Omental fat pad (tissue), 4 donors: ENCODE measurements around the gene FBXO21. TPM values are rescaled to one million over a fixed set of nuclear protein-coding genes. Genes with fewer than 3 reads are reported as not detected.

Source experiments
- ATAC-seq: fragments of 150-250 bp; one replicate; pipeline ENCODE4 v1.9.1; 2016; ENCODE audit warnings: mild to moderate bottlenecking, moderate library complexity; ENCODE audit not compliant: low FRiP score
- DNase-seq: peaks from one replicate; pipeline ENCODE4 v3.0.0-alpha.2; 2019; ENCODE audit warnings: low spot score
- total RNA-seq, 4 donors: library from RNA; depleted of rRNA; stranded (reverse); fragments of >200 nt; gene quantifications; one replicate each; pipeline ENCODE4 v1.1.0, GENCODE V29; 2016
- TF ChIP-seq, protein P1 (sequence below), 3 donors: fragments of 450-650 bp; IDR thresholded peaks; one replicate each; pipeline ENCODE4 v1.5.1; 2016 to 2017; ENCODE audit warnings: antibody characterized with exemption in 3 of 3, mild to moderate bottlenecking in 3 of 3, moderate library complexity in 2 of 3

Gene FBXO21, protein sequence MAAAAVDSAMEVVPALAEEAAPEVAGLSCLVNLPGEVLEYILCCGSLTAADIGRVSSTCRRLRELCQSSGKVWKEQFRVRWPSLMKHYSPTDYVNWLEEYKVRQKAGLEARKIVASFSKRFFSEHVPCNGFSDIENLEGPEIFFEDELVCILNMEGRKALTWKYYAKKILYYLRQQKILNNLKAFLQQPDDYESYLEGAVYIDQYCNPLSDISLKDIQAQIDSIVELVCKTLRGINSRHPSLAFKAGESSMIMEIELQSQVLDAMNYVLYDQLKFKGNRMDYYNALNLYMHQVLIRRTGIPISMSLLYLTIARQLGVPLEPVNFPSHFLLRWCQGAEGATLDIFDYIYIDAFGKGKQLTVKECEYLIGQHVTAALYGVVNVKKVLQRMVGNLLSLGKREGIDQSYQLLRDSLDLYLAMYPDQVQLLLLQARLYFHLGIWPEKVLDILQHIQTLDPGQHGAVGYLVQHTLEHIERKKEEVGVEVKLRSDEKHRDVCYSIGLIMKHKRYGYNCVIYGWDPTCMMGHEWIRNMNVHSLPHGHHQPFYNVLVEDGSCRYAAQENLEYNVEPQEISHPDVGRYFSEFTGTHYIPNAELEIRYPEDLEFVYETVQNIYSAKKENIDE
- 10 to 100 TPM; 45.0 to 74.2 (median 62.2) TPM for total RNA-seq

DNA sequence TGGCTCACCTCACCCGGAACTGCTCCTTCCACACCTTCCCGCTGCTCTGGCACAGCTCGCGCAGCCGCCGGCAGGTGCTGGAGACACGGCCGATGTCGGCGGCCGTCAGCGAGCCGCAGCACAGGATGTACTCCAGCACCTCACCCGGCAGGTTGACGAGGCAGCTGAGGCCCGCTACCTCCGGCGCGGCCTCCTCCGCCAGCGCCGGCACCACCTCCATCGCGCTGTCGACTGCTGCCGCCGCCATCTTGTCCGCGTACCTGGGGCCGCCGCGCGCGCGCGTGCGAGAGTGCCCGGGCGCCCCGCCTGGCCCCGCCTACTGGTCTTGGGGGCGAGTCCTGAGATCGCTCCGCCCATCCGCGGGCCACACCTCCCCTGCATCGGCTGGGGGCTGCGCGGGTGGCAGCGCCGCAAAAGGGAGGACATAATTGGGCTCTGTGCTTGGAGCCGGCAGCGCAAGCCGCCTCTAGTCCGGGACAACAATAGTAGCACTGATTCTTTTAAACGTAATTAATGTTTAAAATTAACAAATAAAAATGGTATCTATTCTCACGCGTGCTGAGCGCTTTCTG lies at the start of gene FBXO21:
FBXO21 (minus strand) TSS at position 261 of the 572 bp plus-strand sequence; CDS start at position 247, 14 bp downstream.
- ATAC-seq, result peak; percentile 94
- TF ChIP-seq, protein P1, sequence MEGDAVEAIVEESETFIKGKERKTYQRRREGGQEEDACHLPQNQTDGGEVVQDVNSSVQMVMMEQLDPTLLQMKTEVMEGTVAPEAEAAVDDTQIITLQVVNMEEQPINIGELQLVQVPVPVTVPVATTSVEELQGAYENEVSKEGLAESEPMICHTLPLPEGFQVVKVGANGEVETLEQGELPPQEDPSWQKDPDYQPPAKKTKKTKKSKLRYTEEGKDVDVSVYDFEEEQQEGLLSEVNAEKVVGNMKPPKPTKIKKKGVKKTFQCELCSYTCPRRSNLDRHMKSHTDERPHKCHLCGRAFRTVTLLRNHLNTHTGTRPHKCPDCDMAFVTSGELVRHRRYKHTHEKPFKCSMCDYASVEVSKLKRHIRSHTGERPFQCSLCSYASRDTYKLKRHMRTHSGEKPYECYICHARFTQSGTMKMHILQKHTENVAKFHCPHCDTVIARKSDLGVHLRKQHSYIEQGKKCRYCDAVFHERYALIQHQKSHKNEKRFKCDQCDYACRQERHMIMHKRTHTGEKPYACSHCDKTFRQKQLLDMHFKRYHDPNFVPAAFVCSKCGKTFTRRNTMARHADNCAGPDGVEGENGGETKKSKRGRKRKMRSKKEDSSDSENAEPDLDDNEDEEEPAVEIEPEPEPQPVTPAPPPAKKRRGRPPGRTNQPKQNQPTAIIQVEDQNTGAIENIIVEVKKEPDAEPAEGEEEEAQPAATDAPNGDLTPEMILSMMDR (IDR thresholded peaks at IDR 0.05), result no peak
- peak; percentile 71 for DNase-seq

DNA sequence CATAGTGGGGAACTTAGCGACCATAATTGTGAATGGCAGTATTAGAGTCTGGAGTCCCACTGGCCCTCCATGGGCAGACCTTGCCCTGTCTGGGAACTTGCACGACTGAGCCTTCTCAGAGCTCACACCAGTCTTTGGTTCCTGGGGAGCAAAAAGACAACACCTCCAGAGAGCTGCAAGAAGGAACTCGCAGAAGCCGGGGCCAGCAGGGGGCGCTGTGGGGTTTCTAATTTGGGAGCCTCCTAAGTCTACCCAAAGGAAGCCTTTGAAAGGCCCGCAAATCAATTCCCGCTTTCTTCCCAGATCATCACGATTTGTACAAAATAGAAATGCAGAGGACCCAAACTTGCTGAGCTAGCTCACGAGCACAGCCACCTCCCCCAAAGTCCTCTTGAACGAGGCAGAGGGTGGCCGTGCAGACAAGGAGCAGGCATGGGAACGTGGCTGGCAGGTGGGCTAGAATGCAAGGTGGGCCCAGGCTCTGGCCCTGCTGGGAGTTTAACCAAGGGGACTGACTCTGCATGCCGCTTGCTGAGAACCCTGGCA lies 46.3 kb upstream of the FBXO21 start:
- ATAC-seq (no peak), DNase-seq (peak; percentile 85)
- TF ChIP-seq, protein P1 (IDR thresholded peaks at IDR 0.05), result no peak

DNA sequence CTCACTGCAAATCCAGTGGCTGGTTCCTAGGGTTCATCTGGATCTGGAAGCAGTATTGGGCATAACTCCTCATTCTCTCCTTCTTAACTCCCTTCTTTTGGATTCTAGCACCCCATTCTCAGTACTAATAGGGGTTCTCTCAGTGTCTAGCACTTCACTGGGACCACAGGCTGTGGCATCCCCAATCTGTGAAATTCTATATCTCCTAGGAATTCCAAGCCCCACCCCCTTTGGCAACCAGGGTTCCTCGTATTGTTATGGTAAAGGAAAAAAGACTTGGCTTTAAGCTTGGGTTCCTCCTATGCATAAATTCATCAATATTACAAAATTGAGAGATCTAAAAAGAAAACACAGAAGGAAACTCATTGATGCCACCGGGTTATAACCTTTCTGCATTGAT lies 45.0 kb upstream of the FBXO21 start:
- TF ChIP-seq, protein P1 (IDR thresholded peaks at IDR 0.05), result no peak
- ATAC-seq (no peak), DNase-seq (no peak)

DNA sequence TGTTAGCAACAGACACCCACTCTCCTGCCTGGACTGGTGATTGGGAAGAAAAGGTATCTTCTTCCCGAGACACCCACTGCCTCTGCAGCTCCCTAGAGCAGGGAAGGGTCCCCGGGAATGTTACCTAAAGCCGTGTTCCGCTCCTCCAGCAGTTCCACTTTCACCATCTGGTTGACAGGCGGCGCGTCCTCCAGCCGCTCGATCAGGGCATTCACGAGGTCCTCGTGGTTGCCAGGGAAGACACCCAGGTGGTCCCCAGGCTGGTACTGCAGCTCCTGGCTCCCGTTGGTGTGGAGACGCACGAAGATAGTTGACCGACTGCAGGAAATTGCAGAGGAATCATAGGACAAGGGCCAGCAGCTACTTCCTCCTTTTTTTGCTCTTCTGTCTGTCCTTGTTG lies 44.2 kb upstream of the FBXO21 start:
- ATAC-seq, result no peak
- DNase-seq, result no peak
- TF ChIP-seq, protein P1 (IDR thresholded peaks at IDR 0.05), result no peak

DNA sequence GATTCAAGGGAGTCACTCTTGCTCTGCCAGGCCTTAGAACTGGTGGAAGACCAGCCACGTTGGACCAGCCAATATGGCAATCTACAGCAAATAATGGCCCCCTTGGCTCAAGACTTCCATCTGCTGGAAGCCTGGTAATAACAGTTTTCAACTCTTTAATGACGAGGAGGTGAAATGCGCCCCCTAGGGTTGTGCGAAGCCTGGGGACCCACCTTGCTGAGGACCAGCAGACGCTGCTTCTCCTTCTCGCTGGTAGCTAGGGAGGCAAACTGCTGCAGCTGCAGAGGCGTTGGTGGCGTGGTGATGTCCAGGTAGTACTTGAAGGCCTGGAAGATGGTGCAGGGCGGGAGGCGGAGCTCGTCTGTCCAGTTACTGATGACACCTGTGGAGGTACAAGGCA lies 41.5 kb upstream of the FBXO21 start:
- TF ChIP-seq, protein P1 (IDR thresholded peaks at IDR 0.05), result no peak
- DNase-seq (no peak), ATAC-seq (no peak)

DNA sequence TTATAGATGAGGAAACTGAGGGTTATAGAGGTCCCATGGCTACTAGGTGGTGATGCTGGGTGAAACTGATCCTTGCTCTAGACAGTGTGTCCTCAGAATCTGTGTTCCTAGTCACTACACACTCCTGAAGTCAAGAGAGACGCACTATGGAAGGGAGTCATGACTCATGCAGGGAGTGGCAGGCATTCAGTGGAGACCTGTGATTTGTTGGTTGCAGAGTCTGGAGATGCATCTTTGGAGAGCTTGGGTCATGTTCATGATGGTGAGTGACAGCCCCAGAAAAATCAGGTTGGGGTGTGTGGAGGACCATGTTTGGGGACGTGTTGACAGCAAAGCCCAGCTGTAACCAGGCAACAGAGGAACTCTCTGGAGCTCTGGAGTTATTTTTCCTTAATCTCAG lies 38.0 kb upstream of the FBXO21 start:
- DNase-seq, result no peak
- ATAC-seq, result no peak

More for the DNA sequence above, 38.0 kb upstream of the FBXO21 start:
- TF ChIP-seq, protein P1 (IDR thresholded peaks at IDR 0.05), result no peak
